Tibial artery (tissue), 4 donors: ENCODE data around the gene CASTOR1.

Experiments
- DNase-seq, 2 donors: peaks; one replicate each; pipeline ENCODE4 v3.0.0-alpha.2; 2019
- H3K27ac ChIP-seq, 2 donors: fragments of 200-600 bp; sonication (generic) in 1 of 2; 1 replicate in 1 of 2; 2 replicates in 1 of 2; pipeline ENCODE4 v1.5.1; 2018 to 2019; ENCODE audit warnings: mild to moderate bottlenecking in 1 of 2
- H3K27me3 ChIP-seq, 2 donors: fragments of 200-600 bp; sonication (generic) in 1 of 2; one replicate each; pipeline versions ENCODE4 v1.5.1 to v1.6.0; 2016 to 2019
- H3K36me3 ChIP-seq, 3 donors: fragments of 200-600 bp; sonication (generic) in 2 of 3; one replicate each; pipeline ENCODE4 v1.5.1; 2016 to 2019; ENCODE audit warnings: mild to moderate bottlenecking in 2 of 3
- H3K4me1 ChIP-seq, 4 donors: fragments of 200-600 bp; sonication (generic) in 2 of 4; 1 replicate in 3 of 4; 2 replicates in 1 of 4; pipeline ENCODE4 v1.5.1; 2016 to 2019
- H3K4me3 ChIP-seq, 2 donors: fragments of 200-600 bp; sonication (generic) in 1 of 2; 1 replicate in 1 of 2; 2 replicates in 1 of 2; pipeline ENCODE4 v1.5.1; 2018 to 2019; ENCODE audit warnings: mild to moderate bottlenecking in 2 of 2
- H3K9me3 ChIP-seq, 3 donors: fragments of 200-600 bp; sonication (generic) in 1 of 3; one replicate each; pipeline ENCODE4 v1.5.1; 2016 to 2019
- CTCF ChIP-seq, 2 experiments: fragments of 200-600 bp in 1 of 2; fragments of 450-650 bp in 1 of 2; IDR thresholded peaks; one replicate each; pipeline ENCODE4 v1.5.1; 2017 to 2019; ENCODE audit warnings: antibody characterized with exemption in 2 of 2, mild to moderate bottlenecking in 1 of 2, moderate library complexity in 1 of 2
- intact Hi-C: fragments of 100-400 bp; cut with DNase I; formaldehyde crosslinking; loops from one replicate; pipeline ENCODE4 v1.15.0; 2023; ENCODE audit warnings: low total_unique reads

CASTOR1 gene

DNA sequence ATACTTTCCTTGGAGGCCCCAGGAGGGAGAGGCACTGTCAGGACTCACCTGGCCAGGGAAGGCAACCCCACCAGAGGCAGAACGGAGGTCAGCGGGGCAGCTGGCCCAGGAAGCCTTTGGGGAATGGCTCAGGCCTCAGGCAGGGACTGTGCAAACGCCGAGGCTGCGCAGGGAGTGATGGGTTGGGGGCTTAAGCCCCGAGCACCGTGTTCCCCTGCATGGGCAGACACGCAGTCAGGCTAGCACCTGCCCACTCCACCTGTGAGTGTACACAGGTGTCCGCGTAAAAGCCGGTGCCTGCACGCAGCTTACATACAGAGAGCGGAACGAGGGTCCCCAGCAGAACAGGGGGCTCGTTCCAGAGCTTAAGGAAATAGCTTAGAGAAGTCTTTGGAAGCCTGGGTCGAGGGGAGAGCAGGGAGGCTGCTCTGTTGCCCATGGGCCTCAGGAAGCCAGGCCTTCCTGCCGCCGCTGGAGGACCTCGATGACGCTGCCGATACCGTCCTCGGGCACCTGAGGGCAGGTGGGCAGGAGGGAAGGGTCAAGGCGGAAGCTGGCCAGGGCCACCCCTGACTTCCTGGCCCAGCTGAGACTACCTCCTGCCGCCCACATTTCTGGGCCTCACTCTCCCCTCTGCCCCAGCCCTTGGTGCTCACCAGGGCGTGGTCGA is 4.0 kb downstream of the CASTOR1 start:
- H3K9me3 ChIP-seq: no peaks in the 10 kb centered on the region
- DNase-seq: no peak
- no peak for TF ChIP-seq CTCF (IDR thresholded peaks at IDR 0.05)
- no peaks in the 10 kb centered on the region for H3K27me3 ChIP-seq
- peaks cover 18 to 47% (median 34%) of the 10 kb centered on the region in 3 donors for H3K36me3 ChIP-seq
- no peak overlapping the region for H3K27ac ChIP-seq
- no peak overlapping the region for H3K4me3 ChIP-seq
- intact Hi-C loops: no loop called here
- H3K4me1 ChIP-seq: peaks cover 5 to 29% (median 18%) of the 10 kb centered on the region in 4 donors

GRCh38 chr22:30284666-30285065 is 4.6 kb downstream of the CASTOR1 start:
- intact Hi-C loops: no loop called here

DNA sequence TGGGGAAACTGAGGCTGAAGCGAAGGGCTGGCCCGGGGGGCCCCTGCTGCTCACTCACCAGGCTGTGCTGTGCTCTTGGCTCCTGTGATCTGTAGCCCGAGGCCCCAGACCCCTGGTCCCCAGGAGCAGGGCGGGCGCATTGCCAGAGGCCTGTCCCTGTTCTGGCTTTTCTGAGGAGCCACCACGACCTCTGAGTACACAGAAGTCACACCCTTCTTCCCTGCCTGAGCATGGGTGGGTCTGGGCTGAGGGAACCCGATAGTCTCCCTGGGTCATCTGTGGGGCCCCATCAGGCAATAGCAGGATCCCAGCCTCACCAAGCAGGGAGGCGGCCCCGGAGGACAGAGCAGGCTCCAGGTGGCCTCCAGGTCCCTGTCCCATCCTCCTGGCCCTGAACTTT is 5.1 kb downstream of the CASTOR1 start:
- H3K27ac ChIP-seq: no peak overlapping the region
- H3K4me3 ChIP-seq: no peak overlapping the region
- H3K9me3 ChIP-seq: no peaks in the 10 kb centered on the region
- H3K27me3 ChIP-seq: no peaks in the 10 kb centered on the region
- peaks cover 18 to 47% (median 34%) of the 10 kb centered on the region in 3 donors for H3K36me3 ChIP-seq
- no peak for DNase-seq
- no peak for TF ChIP-seq CTCF (IDR thresholded peaks at IDR 0.05)
- intact Hi-C loops: no loop called here
- peaks cover 0 to 22% (median 13%) of the 10 kb centered on the region in 4 donors for H3K4me1 ChIP-seq

More at GRCh38 chr22:30284666-30285065, 4.6 kb downstream of the CASTOR1 start:
- Histone ChIP-seq H3K36me3 (peaks cover 18 to 47% (median 34%) of the 10 kb centered on the region in 3 donors), H3K9me3 (no peaks in the 10 kb centered on the region), H3K27ac (no peak overlapping the region), H3K27me3 (no peaks in the 10 kb centered on the region), H3K4me1 (peaks cover 0 to 23% (median 13%) of the 10 kb centered on the region in 4 donors), H3K4me3 (no peak overlapping the region)
- no peak for TF ChIP-seq CTCF (IDR thresholded peaks at IDR 0.05)
- DNase-seq: no peak

DNA sequence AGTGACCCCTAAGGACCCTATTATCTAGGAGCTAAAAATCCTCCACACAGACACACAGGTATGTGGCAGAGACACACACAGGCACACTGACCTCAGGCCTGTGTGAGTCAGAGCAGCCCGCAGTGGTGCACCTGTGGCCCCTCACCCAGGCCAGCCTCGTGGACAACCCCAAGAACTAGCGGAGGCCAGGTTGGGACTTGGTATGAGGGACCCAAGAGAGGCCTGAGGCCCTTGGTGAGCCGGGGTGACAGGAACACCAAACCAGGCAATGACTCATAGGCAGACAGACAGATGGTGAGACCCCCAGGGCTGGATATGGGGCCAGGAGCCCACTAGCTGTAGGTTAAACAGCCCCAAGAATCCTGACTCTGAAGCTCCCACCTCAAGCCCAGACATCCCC is 6.0 kb downstream of the CASTOR1 start:
- TF ChIP-seq CTCF (IDR thresholded peaks at IDR 0.05): no peak
- peaks cover 18 to 47% (median 34%) of the 10 kb centered on the region in 3 donors for H3K36me3 ChIP-seq
- no peak overlapping the region for H3K27ac ChIP-seq
- no peaks in the 10 kb centered on the region for H3K9me3 ChIP-seq
- H3K4me3 ChIP-seq: no peak overlapping the region
- DNase-seq: no peak
- no peaks in the 10 kb centered on the region for H3K27me3 ChIP-seq
- peaks cover 0 to 13% (median 11%) of the 10 kb centered on the region in 4 donors for H3K4me1 ChIP-seq
- intact Hi-C loops: no loop called here

DNA sequence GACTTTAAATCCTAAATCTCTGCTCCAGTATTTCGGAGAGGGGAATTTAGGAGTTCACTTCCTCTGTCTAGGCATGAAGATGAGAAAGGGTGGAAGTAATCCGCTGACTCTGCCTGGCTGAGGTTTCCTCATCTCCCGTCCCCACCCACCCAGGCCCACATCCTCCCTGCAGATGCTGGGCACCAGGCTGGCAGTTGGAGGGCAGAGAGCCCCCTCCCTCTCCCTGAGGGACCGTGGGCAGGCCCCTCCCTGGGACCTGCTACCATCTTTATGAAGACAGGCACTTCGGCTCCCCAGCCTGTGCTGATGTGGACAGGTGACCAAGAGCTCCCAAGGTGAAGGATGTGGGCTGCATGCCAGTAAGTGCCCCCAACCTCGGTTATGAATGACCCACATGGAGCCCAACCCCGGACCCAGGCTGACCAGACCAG is 6.7 kb downstream of the CASTOR1 start:
- Histone ChIP-seq H3K27ac (no peak overlapping the region), H3K36me3 (peaks cover 18 to 47% (median 34%) of the 10 kb centered on the region in 3 donors), H3K4me3 (no peak overlapping the region), H3K9me3 (no peaks in the 10 kb centered on the region), H3K27me3 (no peaks in the 10 kb centered on the region), H3K4me1 (peaks cover 0 to 11% (median 5%) of the 10 kb centered on the region in 4 donors)
- DNase-seq: no peak
- intact Hi-C loops: no loop called here
- TF ChIP-seq CTCF (IDR thresholded peaks at IDR 0.05): no peak
